ENCODE measurements around the gene DNAJA2.
A peak's percentile ranks its signal among the peaks of the same experiment; 100 is the strongest.
"Not testable (repeated sequence)": the region's sequence is repeated elsewhere in the genome, so short reads cannot be mapped to it uniquely, and the experiment has no call there.

Gene DNAJA2

GRCh38 chr16:46975165-46975564, 1.7 kb upstream of the DNAJA2 start:
- DNase-seq = no peak

DNA sequence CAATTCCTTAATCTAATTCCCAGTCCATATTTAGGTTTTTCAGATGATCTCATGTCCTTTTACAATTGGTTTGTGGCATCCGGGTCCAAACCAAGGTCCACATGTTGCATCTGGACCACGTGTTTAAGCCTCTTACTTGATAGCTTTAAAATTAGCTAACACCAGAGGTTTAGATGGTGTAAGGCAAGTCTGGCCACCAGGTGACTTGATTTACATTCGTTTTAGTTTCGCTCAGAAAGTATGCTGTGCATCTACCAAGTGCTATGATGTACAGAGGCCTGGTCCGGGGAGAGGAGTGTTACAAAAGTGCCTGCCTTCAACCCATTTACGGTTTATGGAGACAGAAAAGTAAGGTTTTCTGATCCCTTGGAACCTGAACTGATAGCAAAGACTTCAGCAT, 878 bp upstream of the DNAJA2 start:
- DNase-seq = peak in 2 of 3 experiments; percentile 25 to 61

- no peak for DNase-seq
These were observed 486 bp upstream of the DNAJA2 start for GRCh38 chr16:46973996-46974324.

GRCh38 chr16:46972429-46973206, 856 bp downstream of the DNAJA2 start:
- DNase-seq = peak in 2 of 3 experiments; percentile 76 to 77

- DNase-seq = no peak
These were observed 2.2 kb downstream of the DNAJA2 start for GRCh38 chr16:46971271-46971670.

- DNase-seq = no peak
These were observed 3.4 kb downstream of the DNAJA2 start for GRCh38 chr16:46970089-46970488.

- DNase-seq = no peak
These were observed 5.4 kb downstream of the DNAJA2 start for GRCh38 chr16:46968063-46968435.

DNA sequence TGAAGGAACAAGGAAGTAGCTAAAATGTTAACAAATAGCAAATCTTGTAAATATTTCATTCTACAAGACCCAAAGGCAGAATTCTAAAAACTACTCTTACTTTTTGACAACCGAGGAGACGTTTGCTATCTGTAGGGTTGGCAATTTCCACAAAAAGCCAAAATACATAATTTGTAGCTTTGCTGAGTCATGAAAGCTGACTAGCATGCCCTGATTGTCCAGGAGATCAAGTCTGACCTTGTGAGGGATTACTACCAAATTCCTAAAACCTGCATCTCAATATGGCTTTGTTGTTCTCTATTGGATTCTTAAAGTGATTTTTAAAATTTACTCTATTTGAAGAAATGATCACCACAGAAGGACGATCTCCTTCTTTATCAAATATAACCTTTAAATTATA, 10.8 kb downstream of the DNAJA2 start:
- DNase-seq = no peak

DNA sequence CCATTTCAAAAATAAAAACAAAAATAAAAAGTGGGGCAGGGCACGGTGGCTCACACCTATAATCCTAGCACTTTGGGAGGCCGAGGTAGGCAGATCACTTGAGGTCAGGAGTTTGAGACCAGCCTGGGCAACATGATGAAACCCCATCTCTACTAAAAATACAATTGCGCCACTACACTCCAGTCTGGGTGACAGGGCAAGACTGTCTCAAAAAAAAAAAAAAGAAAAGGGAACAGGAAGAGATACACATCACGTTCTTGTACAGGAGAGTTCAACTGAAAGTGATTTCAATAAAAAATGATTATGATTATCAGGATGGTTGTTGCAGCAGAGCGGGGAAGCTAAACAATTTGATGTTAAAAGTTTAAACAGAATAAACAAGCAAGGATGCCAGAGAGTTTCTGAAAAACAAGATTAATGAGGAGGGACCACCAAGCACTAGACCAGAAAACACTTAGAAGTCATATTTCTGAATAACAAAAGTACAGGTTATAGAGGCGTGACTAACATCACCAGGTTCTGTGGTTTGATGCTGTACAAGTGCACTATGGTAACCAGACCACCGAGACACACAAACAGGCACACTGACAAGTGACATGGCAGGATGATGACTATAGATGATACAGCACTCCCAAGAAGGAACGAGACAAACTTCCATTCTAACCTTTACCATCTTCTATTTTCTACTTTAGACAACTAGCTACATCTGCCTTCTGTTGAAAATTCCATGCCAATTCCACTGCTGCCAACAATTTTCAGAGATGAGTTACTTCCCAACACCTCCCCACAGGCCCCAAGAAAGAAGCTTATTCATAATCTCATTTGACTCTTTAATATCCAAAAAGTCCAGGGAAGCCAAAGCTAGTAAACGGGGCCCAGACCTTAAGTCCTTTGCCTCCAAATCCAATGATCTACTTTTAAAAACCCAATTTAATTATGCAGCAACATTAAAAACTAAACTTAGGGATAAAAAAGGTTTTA, 11.8 kb downstream of the DNAJA2 start:
- DNase-seq = no peak

DNA sequence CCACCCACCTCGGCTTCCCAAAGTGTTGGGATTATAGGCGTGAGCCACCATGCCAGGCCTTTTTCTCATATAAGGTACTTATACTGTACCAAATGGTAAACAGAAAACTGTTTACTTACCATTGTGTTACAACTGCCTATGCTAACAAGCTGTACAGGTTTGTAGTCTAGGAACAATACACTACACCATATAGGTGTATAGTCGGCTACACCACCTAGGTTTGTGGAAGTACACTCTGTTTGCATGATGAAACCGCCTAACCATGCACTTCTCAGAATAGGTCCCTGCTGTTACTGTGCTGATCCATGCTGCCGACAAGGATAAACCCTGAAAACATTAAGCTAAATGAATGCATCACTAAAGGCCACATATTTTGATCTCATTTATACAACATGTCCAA, 18.9 kb downstream of the DNAJA2 start:
- no peak for DNase-seq

DNA sequence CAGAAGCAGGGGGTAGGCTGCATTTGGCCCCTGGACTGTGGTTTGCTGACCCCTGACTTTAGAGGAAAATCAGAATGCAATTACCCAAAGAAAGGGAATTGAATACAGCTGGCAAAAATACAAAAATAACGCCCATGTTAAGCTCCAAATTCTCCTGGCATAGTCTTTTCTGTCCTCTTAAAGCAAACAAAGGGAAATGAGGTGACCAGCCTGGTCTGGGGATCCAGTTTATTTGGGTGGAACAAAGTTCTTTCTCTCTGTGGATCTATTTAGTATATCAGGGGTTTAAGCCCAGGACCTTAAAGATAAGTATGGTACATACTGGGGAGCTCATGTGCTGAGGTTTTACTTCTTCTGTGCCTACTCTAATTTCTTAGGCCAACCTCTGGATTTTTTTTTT, 23.5 kb downstream of the DNAJA2 start:
- DNase-seq = peak in 1 of 3 experiments; percentile 28

DNA sequence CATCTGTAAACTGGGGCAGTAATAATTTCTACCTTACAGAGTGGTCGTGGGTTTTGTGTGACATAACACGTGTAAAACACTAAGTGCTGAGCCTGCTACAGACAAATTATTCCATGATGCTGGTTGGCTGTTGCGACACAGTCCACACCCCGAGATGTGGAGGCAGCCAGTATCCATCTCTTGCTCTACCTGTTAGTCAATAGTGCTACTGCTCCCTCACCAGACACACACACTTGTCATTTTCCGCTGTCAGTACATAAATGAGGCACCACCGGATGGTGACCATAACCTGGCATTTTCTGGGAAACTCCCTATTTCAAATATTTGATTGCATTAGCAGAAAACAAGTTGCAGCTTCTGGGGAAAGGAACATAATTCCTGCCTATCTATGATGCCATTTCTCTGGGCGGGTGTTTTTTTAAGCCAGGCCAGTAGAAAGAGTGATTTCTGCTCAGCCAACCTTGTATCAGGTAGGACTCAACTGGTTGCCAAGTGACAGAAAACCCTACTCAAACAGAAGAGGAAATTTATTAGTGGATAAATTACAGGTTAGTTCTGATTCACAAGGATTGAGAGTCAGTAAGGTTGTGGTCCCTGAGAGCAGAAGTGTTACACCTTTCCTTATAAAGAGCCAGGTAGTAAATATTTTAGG, 24.1 kb downstream of the DNAJA2 start:
- DNase-seq = peak in 2 of 3 experiments; percentile 56 to 78

DNA sequence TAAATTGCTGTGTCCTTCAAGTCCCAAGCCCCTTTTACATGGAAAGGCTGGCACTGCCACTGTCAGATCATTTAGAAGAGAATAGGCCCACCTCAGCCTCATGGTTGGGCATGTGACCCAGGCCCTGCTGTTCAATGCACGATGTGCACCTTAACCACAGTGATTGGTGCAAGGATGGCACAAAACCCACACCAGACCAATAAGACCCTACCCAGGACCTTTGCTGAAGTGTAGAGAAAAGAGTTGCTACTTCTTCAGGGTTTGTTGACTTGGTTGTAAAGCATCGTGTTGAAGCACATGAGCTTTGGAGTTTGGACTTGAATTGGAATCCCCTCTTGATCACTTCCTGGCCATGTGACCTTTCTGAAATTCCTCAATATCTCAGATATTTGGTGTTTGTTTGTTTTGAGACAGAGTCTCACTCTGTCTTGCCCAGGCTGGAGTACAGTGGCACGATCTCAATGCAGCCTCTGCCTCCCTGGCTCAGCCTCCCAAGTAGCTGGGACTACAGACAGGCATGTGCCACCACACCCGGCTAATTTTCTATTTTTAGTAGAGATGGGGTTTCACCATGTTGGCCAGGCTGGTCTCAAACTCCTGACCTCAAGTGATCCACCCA, 24.8 kb downstream of the DNAJA2 start:
- DNase-seq = no peak

DNA sequence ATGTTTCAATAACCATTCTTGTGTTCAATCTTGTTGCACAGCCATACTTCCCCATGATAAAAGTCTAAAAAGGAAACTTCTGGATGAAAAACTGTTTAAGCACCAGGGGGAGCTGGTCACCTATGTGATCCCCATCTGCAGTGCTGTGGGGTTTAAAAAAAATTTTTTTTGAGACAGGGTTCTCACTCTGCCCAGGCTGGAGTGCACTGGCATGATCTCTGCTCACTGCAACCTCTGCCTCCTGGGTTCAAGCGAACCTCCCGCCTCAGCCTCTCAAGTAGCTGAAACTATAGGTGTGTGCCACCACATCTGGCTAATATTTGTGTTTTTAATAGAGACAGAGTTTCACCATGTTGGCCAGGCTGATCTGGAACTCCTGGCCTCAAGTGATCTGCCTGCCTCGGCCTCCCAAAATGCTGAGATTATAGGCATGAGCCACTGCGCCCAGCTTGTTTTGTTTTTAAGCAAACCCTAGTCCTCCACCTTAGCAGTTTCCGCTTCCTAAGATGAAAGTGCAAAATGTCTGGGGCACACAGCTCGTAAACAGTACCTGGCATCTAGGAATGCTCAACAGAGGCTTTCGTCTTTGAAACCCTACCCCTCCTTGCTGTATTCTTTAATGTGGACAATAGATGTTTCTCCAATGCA, 25.4 kb downstream of the DNAJA2 start:
- DNase-seq = peak in 2 of 3 experiments; percentile 21 to 60

DNA sequence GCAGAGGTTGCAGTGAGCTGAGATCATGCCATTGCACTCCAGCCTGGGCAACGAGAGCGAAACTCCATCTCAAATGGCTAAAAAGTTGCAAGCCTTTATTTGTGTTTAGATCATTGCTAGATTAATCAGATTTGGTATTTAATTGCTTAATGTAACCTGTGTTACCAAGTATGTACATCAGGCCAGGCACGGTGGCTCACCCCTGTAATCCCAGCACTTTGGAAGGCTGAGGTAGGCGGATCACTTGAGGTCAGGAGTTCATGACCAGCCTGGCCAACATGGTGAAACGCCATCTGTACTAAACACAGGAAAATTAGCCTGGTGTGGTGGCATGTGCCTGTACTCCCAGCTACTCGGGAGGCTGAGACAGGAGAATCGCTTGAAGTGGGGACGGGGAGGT, 28.8 kb downstream of the DNAJA2 start:
- not testable (repeated sequence) for DNase-seq

GRCh38 chr16:46937536-46937935, 35.9 kb downstream of the DNAJA2 start:
- DNase-seq = no peak

- DNase-seq = peak in 2 of 3 experiments; percentile 3 to 64
These were observed 40.7 kb downstream of the DNAJA2 start for GRCh38 chr16:46932802-46933201.

DNA sequence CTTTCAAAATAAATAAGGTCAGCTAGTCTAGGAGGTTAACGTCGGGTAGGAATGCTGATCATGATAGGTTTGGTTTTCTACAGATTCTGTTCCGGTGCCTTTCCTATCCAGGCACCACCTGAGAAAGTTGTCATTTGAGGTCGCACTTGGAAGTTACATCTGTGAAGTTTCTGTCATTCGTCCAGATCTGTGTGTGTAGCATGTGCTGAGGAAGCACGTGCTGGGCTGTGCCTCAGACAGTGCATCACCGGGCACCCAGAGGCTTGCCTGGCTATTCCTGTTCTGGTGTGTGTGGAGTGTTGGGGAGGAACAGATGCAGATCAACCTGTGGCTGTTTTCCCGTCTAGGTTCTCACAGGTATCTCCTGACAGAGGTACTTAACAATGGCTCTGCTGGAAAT, 42.6 kb downstream of the DNAJA2 start:
- DNase-seq = no peak

DNA sequence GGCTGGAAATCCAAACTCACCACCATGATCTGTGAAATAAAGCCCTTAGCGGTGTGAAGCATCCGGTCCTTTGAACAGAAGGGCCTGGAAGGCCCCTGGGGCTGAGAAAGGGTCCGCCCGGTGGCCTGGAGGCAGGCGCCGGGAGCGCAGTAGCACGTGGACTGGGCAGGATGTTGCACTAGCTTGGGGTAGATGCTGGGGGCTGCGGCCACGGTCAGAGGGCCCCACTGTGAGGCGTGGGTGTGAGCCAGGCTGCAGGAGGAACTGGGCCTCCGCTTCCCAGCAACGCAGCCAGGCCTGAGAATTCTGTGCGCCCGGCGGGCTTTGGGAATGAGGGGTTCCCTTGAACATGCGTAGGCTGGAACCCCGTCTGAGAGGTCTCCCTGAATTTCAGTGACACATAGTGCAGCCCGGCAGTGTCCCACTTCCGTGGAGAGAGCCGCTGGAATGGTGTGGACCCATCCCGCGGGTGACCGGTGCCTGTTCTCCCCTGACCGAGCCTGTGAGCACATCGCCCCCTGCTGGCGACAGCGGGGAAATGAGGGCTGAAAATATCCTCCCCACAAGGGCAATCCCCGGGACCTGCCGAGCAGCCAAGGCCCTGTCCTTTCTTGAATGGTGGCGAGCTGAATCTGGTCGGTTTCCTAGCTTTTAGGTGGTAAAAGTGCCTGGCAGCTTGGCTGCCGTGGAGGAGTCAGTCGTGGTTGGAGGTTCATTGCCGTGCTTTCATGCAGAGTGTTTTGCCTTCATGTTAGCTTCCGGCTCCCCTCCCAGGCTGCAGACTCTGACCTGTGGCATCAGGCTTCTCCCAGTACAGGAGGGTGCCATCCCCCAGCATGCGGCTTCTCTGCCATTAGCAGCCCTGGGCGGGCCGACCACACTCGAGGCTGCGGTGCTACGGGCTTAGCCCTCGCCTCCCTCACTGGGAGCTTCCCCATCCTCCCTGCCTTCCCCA, 43.8 kb downstream of the DNAJA2 start:
- peak; percentile 28 to 49 (median 40) for DNase-seq

DNA sequence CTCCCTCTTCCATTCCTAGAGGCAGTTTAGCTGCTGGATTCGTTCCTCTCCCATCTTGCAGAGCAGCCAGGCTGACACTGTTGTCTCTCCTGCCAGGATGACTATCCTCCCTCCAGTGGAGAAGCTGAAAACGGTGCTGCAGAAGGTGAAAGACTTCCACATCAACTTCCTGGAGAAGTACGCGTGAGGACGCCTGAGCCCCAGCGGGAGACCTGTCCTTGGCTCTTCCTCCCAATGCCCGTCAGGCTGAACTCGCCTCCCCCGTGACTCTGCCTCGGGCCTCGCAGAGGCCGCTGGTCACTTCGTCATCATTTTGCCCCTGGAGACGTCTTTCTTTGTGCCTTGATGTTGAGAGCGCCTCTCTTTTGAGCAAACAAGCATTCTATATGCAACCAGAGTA, 44.7 kb downstream of the DNAJA2 start:
- DNase-seq = no peak

DNA sequence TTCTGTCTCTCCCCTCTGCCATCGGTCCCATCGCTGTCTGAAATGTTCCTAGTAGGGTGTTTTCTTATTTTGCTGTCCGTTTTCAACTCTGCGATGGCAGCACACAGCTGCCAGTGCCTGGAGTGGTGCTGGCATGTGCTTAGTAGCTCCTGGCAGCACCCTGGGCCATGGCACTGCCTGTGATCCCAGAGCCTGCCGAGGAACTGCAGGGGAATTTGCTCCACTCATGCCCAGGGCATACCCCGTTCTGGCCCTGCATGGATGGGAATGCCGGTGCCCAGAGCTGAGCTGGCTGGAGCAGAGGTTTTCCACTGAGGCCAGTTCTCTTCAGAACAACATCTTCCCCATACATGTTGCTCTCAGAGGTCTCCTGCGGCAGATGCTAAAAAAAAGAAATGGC, 46.2 kb downstream of the DNAJA2 start:
- no peak for DNase-seq
